WTC11 (cell line): ENCODE data around the gene SORCS2. TPM values are rescaled to one million over a fixed set of nuclear protein-coding genes. Genes with fewer than 3 reads are reported as not detected.
"Not testable (repeated sequence)": the region's sequence is repeated elsewhere in the genome, so short reads cannot be mapped to it uniquely, and the experiment has no call there.

Experiments
- ATAC-seq: fragments of 200-7000 bp; cut with Tn5 transposase; 2 replicates; pipeline ENCODE4 v1.10.0; 2021; ENCODE audit warnings: mild to moderate bottlenecking, moderate library complexity
- CTCF ChIA-PET: fragments of 300-600 bp; sonication (Branson Sonifier 250); formaldehyde crosslinking; loops from one replicate; lab custom pipeline; 2021; ENCODE audit warnings: antibody characterized with exemption; lab: Charles Lee
- POLR2A ChIA-PET: fragments of 350-600 bp; sonication (Branson Sonifier 250); formaldehyde crosslinking; loops from one replicate; lab custom pipeline; 2021; ENCODE audit warnings: antibody characterized with exemption; lab: Charles Lee
- DNase-seq: peaks from one replicate; pipeline ENCODE4 v3.0.0; 2021; ENCODE audit warnings: low spot score
- H3K27ac Mint-ChIP-seq: 2 replicates; pipeline ENCODE4 v1.8.0; 2021; ENCODE audit warnings: mixed read lengths
- H3K27me3 Mint-ChIP-seq: 2 replicates; pipeline ENCODE4 v1.8.0; 2021; ENCODE audit warnings: low read depth, mild to moderate bottlenecking, moderate library complexity, mixed read lengths
- H3K36me3 Mint-ChIP-seq: 2 replicates; pipeline ENCODE4 v1.8.0; 2021; ENCODE audit warnings: mixed read lengths
- H3K4me1 Mint-ChIP-seq: 2 replicates; pipeline ENCODE4 v1.8.0; 2022; ENCODE audit warnings: mixed read lengths
- H3K4me3 Mint-ChIP-seq: 2 replicates; pipeline ENCODE4 v1.8.0; 2021; ENCODE audit warnings: mild to moderate bottlenecking, moderate library complexity, mixed read lengths
- H3K9me3 Mint-ChIP-seq: 2 replicates; pipeline ENCODE4 v1.8.0; 2021; ENCODE audit warnings: mixed read lengths
- AR ChIP-seq: fragments of 250-450 bp; sonication (Bioruptor Pico); IDR thresholded peaks from 2 replicates; pipeline ENCODE4 v1.9.0; 2021; ENCODE audit warnings: mild to moderate bottlenecking
- ARID4B ChIP-seq: sonication (generic); formaldehyde crosslinking; IDR thresholded peaks from 2 replicates; pipeline ENCODE4 v1.8.0; 2023; ENCODE audit warnings: missing genetic modification reagents, mild to moderate bottlenecking, borderline replicate concordance
- ATF1 ChIP-seq: sonication (generic); formaldehyde crosslinking; IDR thresholded peaks from 2 replicates; pipeline ENCODE4 v1.8.1; 2023; ENCODE audit warnings: mild to moderate bottlenecking, moderate library complexity, missing genetic modification reagents
- CREM ChIP-seq: sonication (generic); formaldehyde crosslinking; IDR thresholded peaks from 2 replicates; pipeline ENCODE4 v1.8.1; 2022; ENCODE audit warnings: mild to moderate bottlenecking, missing genetic modification reagents, moderate library complexity
- EMX1 ChIP-seq: fragments of 250-450 bp; sonication (Bioruptor Pico); IDR thresholded peaks from 2 replicates; pipeline ENCODE4 v1.8.0; 2021; ENCODE audit warnings: mild to moderate bottlenecking
- ESRRA ChIP-seq: sonication (generic); formaldehyde crosslinking; IDR thresholded peaks from 2 replicates; pipeline ENCODE4 v1.8.1; 2022; ENCODE audit warnings: mild to moderate bottlenecking, missing genetic modification reagents, borderline replicate concordance
- ETV6 ChIP-seq: sonication (generic); formaldehyde crosslinking; IDR thresholded peaks from 2 replicates; pipeline ENCODE4 v1.8.1; 2022; ENCODE audit warnings: mild to moderate bottlenecking, missing genetic modification reagents
- FOXP1 ChIP-seq: sonication (generic); formaldehyde crosslinking; IDR thresholded peaks from 2 replicates; pipeline ENCODE4 v1.8.0; 2022; ENCODE audit warnings: missing genetic modification reagents, mild to moderate bottlenecking, moderate library complexity, borderline replicate concordance
- HMGA2 ChIP-seq: fragments of 250-450 bp; sonication (Bioruptor Pico); IDR thresholded peaks from 2 replicates; pipeline ENCODE4 v1.4.0; 2021; ENCODE audit warnings: mild to moderate bottlenecking, moderate library complexity
- JUN ChIP-seq: sonication (generic); formaldehyde crosslinking; IDR thresholded peaks from 2 replicates; pipeline ENCODE4 v1.8.0; 2023; ENCODE audit warnings: mild to moderate bottlenecking, missing genetic modification reagents
- MYBL2 ChIP-seq: sonication (generic); formaldehyde crosslinking; IDR thresholded peaks from 2 replicates; pipeline ENCODE4 v1.8.1; 2023; ENCODE audit warnings: mild to moderate bottlenecking, moderate library complexity, missing genetic modification reagents
- NFE2L1 ChIP-seq: sonication (generic); formaldehyde crosslinking; IDR thresholded peaks from 2 replicates; pipeline ENCODE4 v1.8.1; 2023; ENCODE audit warnings: missing genetic modification reagents
- TEAD1 ChIP-seq: sonication (generic); formaldehyde crosslinking; IDR thresholded peaks from 2 replicates; pipeline ENCODE4 v1.8.0; 2022; ENCODE audit warnings: mild to moderate bottlenecking, missing genetic modification reagents
- TEAD4 ChIP-seq: sonication (generic); formaldehyde crosslinking; IDR thresholded peaks from 2 replicates; pipeline ENCODE4 v1.8.0; 2022; ENCODE audit warnings: mild to moderate bottlenecking, missing genetic modification reagents
- TP53 ChIP-seq: sonication (generic); formaldehyde crosslinking; IDR thresholded peaks from 2 replicates; pipeline ENCODE4 v1.8.1; 2023; ENCODE audit warnings: mild to moderate bottlenecking, missing genetic modification reagents
- USF1 ChIP-seq: sonication (generic); formaldehyde crosslinking; IDR thresholded peaks from 2 replicates; pipeline ENCODE4 v1.8.0; 2022; ENCODE audit warnings: mild to moderate bottlenecking, missing genetic modification reagents
- ZBTB21 ChIP-seq: sonication (generic); formaldehyde crosslinking; IDR thresholded peaks from 2 replicates; pipeline ENCODE4 v1.8.1; 2023; ENCODE audit warnings: mild to moderate bottlenecking, missing genetic modification reagents, borderline replicate concordance
- ZNF219 ChIP-seq: sonication (generic); formaldehyde crosslinking; IDR thresholded peaks from 2 replicates; pipeline ENCODE4 v1.8.0; 2023; ENCODE audit warnings: missing genetic modification reagents, mild to moderate bottlenecking, borderline replicate concordance
- ZNF232 ChIP-seq: sonication (generic); formaldehyde crosslinking; IDR thresholded peaks from 2 replicates; pipeline ENCODE4 v1.8.0; 2022; ENCODE audit warnings: mild to moderate bottlenecking, missing genetic modification reagents
- ZNF532 ChIP-seq: fragments of 250-450 bp; sonication (Bioruptor Pico); IDR thresholded peaks from 2 replicates; pipeline ENCODE4 v1.9.0; 2021; ENCODE audit warnings: mild to moderate bottlenecking, borderline replicate concordance
- total RNA-seq: library from RNA; stranded (reverse); gene quantifications from 3 replicates; pipeline ENCODE4 v1.2.3, GENCODE V29; 2021

SORCS2 gene
- total RNA-seq, 1 experiment from 2014 or later, result 6.6 TPM

- H3K27ac Mint-ChIP-seq, H3K4me1 Mint-ChIP-seq, POLR2A ChIA-PET, ATAC-seq, CTCF ChIA-PET, H3K4me3 Mint-ChIP-seq, DNase-seq: not testable (repeated sequence)
- Mint-ChIP-seq H3K36me3 (peaks cover 33% of the 10 kb centered on the region), H3K27me3 (peaks cover 14% of the 10 kb centered on the region), H3K9me3 (peaks cover 45% of the 10 kb centered on the region)
Measured at GRCh38 chr4:7577361-7578039, 385.2 kb downstream of the SORCS2 start.

- ChIA-PET CTCF (interaction anchor here (1.1 kb wide), 1 partner anchor 69 kb away, joined by 4 read pairs; no protein-coding TSS in a partner anchor), POLR2A (no interaction called here)
- DNase-seq (peak; percentile 78), ATAC-seq (peak; percentile 97)
- H3K9me3 Mint-ChIP-seq, result peaks cover 39% of the 10 kb centered on the region
- H3K4me1 Mint-ChIP-seq, result no peaks in the 10 kb centered on the region
- H3K36me3 Mint-ChIP-seq, result peaks cover 22% of the 10 kb centered on the region
- H3K27ac Mint-ChIP-seq, result no peak overlapping the region
- H3K27me3 Mint-ChIP-seq, result peaks cover 6% of the 10 kb centered on the region
- H3K4me3 Mint-ChIP-seq, result no peak overlapping the region
- peak; percentile 55; the same call in 1 of the 2 replicates for TF ChIP-seq USF1 (CRISPR knock-in tag)
- 0 out of 2 replicates have a peak, but pooled peaks have one; percentile 39 for TF ChIP-seq ATF1
- peak; percentile 76; the same call in 1 of the 2 replicates for TF ChIP-seq NFE2L1 (CRISPR knock-in tag)
- no peak for TF ChIP-seq HMGA2 (CRISPR knock-in tag)
- peak; percentile 64; the same call in 1 of the 2 replicates for TF ChIP-seq JUN (CRISPR knock-in tag)
- no peak for TF ChIP-seq AR (CRISPR knock-in tag)
- TF ChIP-seq TP53 (CRISPR knock-in tag), result 0 out of 2 replicates have a peak, but pooled peaks have one; percentile 53
- TF ChIP-seq ZNF219 (CRISPR knock-in tag), result no peak
- TF ChIP-seq ZNF532 (CRISPR knock-in tag), result no peak
- no peak for TF ChIP-seq EMX1 (CRISPR knock-in tag)
- TF ChIP-seq TEAD4, result peak; percentile 76; the same call in 1 of the 2 replicates
- peak; percentile 50; the same call in 1 of the 2 replicates for TF ChIP-seq ARID4B
- TF ChIP-seq ESRRA, result peak; percentile 74; the same call in 1 of the 2 replicates
- peak; percentile 76 for TF ChIP-seq FOXP1
- TF ChIP-seq ZBTB21 (CRISPR knock-in tag), result peak; percentile 37; the same call in 1 of the 2 replicates
- peak; percentile 75; the same call in 1 of the 2 replicates for TF ChIP-seq TEAD1 (CRISPR knock-in tag)
- no peak for TF ChIP-seq MYBL2 (CRISPR knock-in tag)
- peak; percentile 30; the same call in 1 of the 2 replicates for TF ChIP-seq CREM (CRISPR knock-in tag)
- no peak for TF ChIP-seq ETV6 (CRISPR knock-in tag)
- TF ChIP-seq ZNF232, result peak; percentile 62; the same call in 1 of the 2 replicates
Measured at GRCh38 chr4:7581477-7581876, 389.1 kb downstream of the SORCS2 start.
